ENCODE data around the gene PIBF1. TPM values are rescaled to one million over a fixed set of nuclear protein-coding genes. Genes with fewer than 3 reads are reported as not detected.

PIBF1 gene
- total RNA-seq, 4 donors from 2014 or later, result 13.2 to 54.0 (median 30.6) TPM

DNA sequence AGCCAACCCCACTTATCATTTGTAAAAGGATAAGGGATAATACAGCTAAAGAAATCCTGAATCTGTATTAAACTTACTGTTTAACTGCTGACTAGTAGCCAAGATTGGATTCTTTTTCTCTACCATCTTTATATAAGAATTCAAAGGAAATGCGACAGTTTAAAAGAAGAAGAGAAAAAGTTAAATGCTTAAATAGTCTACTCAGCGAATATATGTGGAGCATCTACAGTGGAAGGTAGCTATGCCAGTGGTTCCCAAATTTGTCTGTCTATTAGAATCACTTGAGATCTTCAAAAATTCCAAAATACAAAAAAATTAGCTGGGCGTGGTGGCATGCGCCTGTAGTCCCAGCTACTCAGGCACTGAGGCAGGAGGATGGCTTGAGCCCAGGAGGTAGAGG, 216.1 kb downstream of the PIBF1 start:
- TF ChIP-seq CTCF (IDR thresholded peaks at IDR 0.05; ENCODE audit: low read depth), result no peak

DNA sequence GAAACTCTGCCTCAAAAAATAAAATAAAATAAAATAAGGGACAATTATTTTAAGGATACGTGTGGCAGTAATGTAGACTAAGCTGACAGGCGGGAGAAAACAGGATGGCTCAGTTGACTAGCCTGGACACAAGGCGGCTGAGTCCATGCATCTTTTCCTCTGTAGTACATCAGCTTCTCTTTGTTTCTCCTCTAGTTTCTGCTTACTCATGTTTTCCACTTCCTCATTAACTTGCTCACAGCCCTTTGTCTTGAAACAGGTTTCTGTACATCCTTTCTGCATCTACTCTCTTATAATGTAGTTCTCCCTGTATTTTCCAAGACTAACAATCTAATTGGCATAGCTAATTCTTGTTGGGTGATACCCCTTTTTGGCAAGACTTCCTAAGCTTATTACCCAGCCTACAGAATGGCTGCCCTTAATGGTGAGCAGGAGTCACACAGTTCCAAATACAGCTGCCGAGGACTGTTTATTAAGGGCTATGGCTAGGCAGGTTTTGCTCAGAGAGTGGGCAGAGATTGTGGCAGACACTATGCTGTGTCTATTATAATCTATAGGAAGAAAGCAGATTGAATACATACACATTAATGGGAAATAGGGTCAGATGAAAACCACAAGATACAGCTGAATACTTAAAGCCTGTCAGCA, 218.2 kb downstream of the PIBF1 start:
- no peak for TF ChIP-seq CTCF (IDR thresholded peaks at IDR 0.05; ENCODE audit: low read depth)

- TF ChIP-seq CTCF (IDR thresholded peaks at IDR 0.05; ENCODE audit: low read depth), result no peak
These were observed 220.0 kb downstream of the PIBF1 start for GRCh38 chr13:73001971-73002370.

- no peak for TF ChIP-seq CTCF (IDR thresholded peaks at IDR 0.05; ENCODE audit: low read depth)
These were observed 229.8 kb downstream of the PIBF1 start for GRCh38 chr13:73011751-73012150.

DNA sequence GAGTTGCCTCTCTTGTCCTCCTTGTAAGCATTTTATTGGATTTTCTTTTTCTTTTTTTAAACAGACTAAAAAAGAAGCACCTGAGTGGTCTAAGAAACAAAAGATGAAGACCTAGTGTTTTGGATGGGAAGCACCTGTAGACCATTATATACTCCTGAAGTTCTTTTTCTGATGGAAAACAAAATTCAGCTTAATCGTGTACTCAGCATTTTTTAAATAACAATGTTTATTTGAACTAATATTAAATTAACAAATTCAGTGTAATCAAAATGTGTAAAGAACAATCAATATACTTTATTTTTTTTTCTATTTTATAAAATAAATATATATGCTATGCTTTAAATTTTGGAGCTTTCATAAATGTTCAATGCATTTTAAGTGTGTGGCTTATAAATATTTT, 233.9 kb downstream of the PIBF1 start:
- TF ChIP-seq CTCF (IDR thresholded peaks at IDR 0.05; ENCODE audit: low read depth), result no peak

DNA sequence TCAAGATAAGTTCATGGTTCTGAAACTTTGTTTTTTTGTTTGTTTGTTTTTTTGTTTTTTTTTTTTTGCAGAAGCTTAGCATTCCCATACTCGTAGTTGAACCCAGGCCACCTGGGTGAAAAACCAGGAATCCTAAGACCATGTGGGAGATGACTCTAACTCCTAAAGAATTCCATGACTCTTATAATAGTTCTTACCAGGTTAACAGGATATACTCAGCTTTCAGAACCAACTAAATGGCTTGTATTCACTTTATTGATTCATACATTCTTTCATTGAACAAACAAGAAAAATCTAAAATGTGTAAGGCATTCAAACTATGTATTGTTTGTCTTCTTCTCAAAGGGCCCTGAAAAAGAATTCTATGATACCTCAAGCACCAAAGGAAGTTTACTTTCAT, 236.4 kb downstream of the PIBF1 start:
- TF ChIP-seq CTCF (IDR thresholded peaks at IDR 0.05; ENCODE audit: low read depth), result no peak

- TF ChIP-seq CTCF (IDR thresholded peaks at IDR 0.05; ENCODE audit: low read depth), result no peak
These were observed 243.5 kb downstream of the PIBF1 start for GRCh38 chr13:73025217-73026012.
